HepG2 (cell line): Measurements from ENCODE around the gene CFAP92. TPM values are rescaled to one million over a fixed set of nuclear protein-coding genes. Genes with fewer than 3 reads are reported as not detected.

Source experiments
- ATAC-seq: fragments of 200-7000 bp; cut with Tn5 transposase; 3 replicates; pipeline ENCODE4 v1.9.1; 2020; ENCODE audit warnings: mild to moderate bottlenecking, moderate library complexity
- BruUV-seq: library from RNA; stranded (reverse); fragments of 400-500 nt; replicated peaks from 2 replicates; lab custom pipeline; 2021; lab: Mats Ljungman, UMichigan
- CTCF ChIA-PET: fragments of 300-600 bp; formaldehyde crosslinking; extraction: SDS; loops from one replicate; lab custom pipeline; 2021; ENCODE audit warnings: low total read pairs, inconsistent platforms, low intra/inter-chr PET ratio; lab: Yijun Ruan, JAX
- POLR2A ChIA-PET: fragments of 350-600 bp; sonication (Branson Sonifier 250); formaldehyde crosslinking; loops from one replicate; lab custom pipeline; 2020; ENCODE audit warnings: antibody characterized with exemption, inconsistent platforms; lab: Yijun Ruan, JAX
- DNase-seq: peaks from one replicate; pipeline ENCODE4 v3.0.0-alpha.2; 2015; ENCODE audit warnings: low spot score
- FAIRE-seq: peaks from 3 replicates; lab custom pipeline; 2011; peaks lifted over from hg19 to GRCh38; lab: Jason Lieb, UNC
- H2AFZ ChIP-seq: one replicate; pipeline ENCODE4 v1.6.1; 2011; ENCODE audit warnings: low read length, inconsistent platforms
- H3K27ac ChIP-seq: fragments of 300-600 bp; 3 replicates; pipeline ENCODE4 v1.8.0; 2011; ENCODE audit warnings: mixed run types, mild to moderate bottlenecking, mixed read lengths, low read length, inconsistent platforms; ENCODE audit not compliant: insufficient read depth; ENCODE audit errors: extremely low read length
- H3K27me3 ChIP-seq, 2 experiments: fragments of 200-600 bp in 1 of 2; 2 replicates in 1 of 2; 3 replicates in 1 of 2; pipeline versions ENCODE4 v1.6.0 to v1.8.0; 2011; ENCODE audit warnings: low read length in 2 of 2, mild to moderate bottlenecking in 2 of 2, moderate library complexity in 2 of 2, inconsistent platforms in 1 of 2; ENCODE audit not compliant: insufficient read depth in 2 of 2, control insufficient read depth in 1 of 2
- H3K36me3 ChIP-seq, 2 experiments: fragments of 200-600 bp in 1 of 2; replicated peaks in 1 of 2; 2 replicates in 1 of 2; 3 replicates in 1 of 2; pipeline versions ENCODE4 v1.5.1 to v1.8.0; 2011; ENCODE audit warnings: low read length in 2 of 2, inconsistent platforms in 1 of 2; ENCODE audit not compliant: insufficient read depth in 2 of 2, control insufficient read depth in 1 of 2
- H3K4me1 ChIP-seq: 2 replicates; pipeline ENCODE4 v1.5.1; 2012; ENCODE audit warnings: low read length, inconsistent platforms; ENCODE audit not compliant: insufficient read depth
- H3K4me2 ChIP-seq: 2 replicates; pipeline ENCODE4 v1.6.0; 2011; ENCODE audit warnings: low read depth, low read length, inconsistent platforms
- H3K4me3 ChIP-seq, 3 experiments: fragments of 200-600 bp in 1 of 3; sonication (generic), shearing (Covaris generic) in 1 of 3; replicated peaks in 1 of 3; 2 replicates each; pipeline ENCODE4 v1.5.1; 2011 to 2016; ENCODE audit warnings: low read length in 3 of 3, inconsistent platforms in 2 of 3, low read depth in 2 of 3, mild to moderate bottlenecking in 2 of 3, control low read depth in 1 of 3, mixed read lengths in 1 of 3; ENCODE audit not compliant: insufficient read depth in 1 of 3
- H3K79me2 ChIP-seq: one replicate; pipeline ENCODE4 v1.6.1; 2011; ENCODE audit warnings: low read length, inconsistent platforms; ENCODE audit not compliant: insufficient read depth
- H3K9ac ChIP-seq: 2 replicates; pipeline ENCODE4 v1.6.0; 2011; ENCODE audit warnings: mild to moderate bottlenecking, low read depth, low read length, inconsistent platforms; ENCODE audit not compliant: insufficient read depth
- H3K9me3 ChIP-seq: 2 replicates; pipeline ENCODE4 v1.5.1; 2012; ENCODE audit warnings: mild to moderate bottlenecking, low read length
- H4K20me1 ChIP-seq: 2 replicates; pipeline ENCODE4 v1.6.0; 2011; ENCODE audit warnings: inconsistent platforms, mild to moderate bottlenecking, low read length, moderate library complexity; ENCODE audit not compliant: insufficient read depth
- BCLAF1 ChIP-seq: fragments of 450-650 bp; IDR thresholded peaks from 2 replicates; pipeline ENCODE4 v1.6.1; 2017; ENCODE audit warnings: mild to moderate bottlenecking
- CAMTA2 ChIP-seq: sonication (generic); formaldehyde crosslinking; IDR thresholded peaks from 2 replicates; pipeline ENCODE4 v1.4.0; 2020; ENCODE audit warnings: mild to moderate bottlenecking, missing genetic modification reagents, borderline replicate concordance
- ETV5 ChIP-seq: IDR thresholded peaks from 2 replicates; pipeline ENCODE4 v1.6.1; 2018; ENCODE audit warnings: missing biosample characterization, missing genetic modification reagents, inconsistent platforms, borderline replicate concordance
- ETV6 ChIP-seq: sonication (generic); formaldehyde crosslinking; conservative IDR thresholded peaks from 2 replicates; pipeline ENCODE4 v1.4.0; 2020; ENCODE audit warnings: missing genetic modification reagents
- GMEB1 ChIP-seq: sonication (generic); formaldehyde crosslinking; IDR thresholded peaks from 2 replicates; pipeline ENCODE4 v1.5.1; 2020; ENCODE audit warnings: missing genetic modification reagents, mild to moderate bottlenecking, borderline replicate concordance
- JUNB ChIP-seq: sonication (generic); formaldehyde crosslinking; IDR thresholded peaks from 2 replicates; pipeline ENCODE4 v1.8.0; 2022; ENCODE audit warnings: missing genetic modification reagents, mild to moderate bottlenecking, borderline replicate concordance
- KDM1A ChIP-seq: IDR thresholded peaks from 2 replicates; pipeline ENCODE4 v1.6.1; 2016; ENCODE audit warnings: missing compliant biosample characterization
- SIX4 ChIP-seq: sonication (generic); formaldehyde crosslinking; IDR thresholded peaks from 2 replicates; pipeline ENCODE4 v1.4.0; 2020; ENCODE audit warnings: missing genetic modification reagents
- SRSF1 ChIP-seq: fragments of 200-400 bp; formaldehyde crosslinking; optimal IDR thresholded peaks from 2 replicates; pipeline ENCODE3; 2017; ENCODE audit warnings: mild to moderate bottlenecking, low read depth, low read length, moderate library complexity
- YY1 ChIP-seq: IDR thresholded peaks from 2 replicates; pipeline ENCODE4 v1.6.1; 2011; ENCODE audit warnings: low read length, low read depth, moderate library complexity, mild to moderate bottlenecking; ENCODE audit not compliant: insufficient read depth, insufficient replicate concordance
- ZBTB2 ChIP-seq: sonication (generic); formaldehyde crosslinking; IDR thresholded peaks from 2 replicates; pipeline ENCODE4 v1.8.0; 2022; ENCODE audit warnings: low read depth, missing genetic modification reagents
- ZNF331 ChIP-seq: sonication (generic); formaldehyde crosslinking; IDR thresholded peaks from 2 replicates; pipeline ENCODE4 v1.4.0; 2020; ENCODE audit warnings: missing genetic modification reagents
- ZNF616 ChIP-seq: sonication (generic); formaldehyde crosslinking; IDR thresholded peaks from 2 replicates; pipeline ENCODE4 v1.5.0; 2020; ENCODE audit warnings: low read depth, mild to moderate bottlenecking, missing genetic modification reagents
- ZNF619 ChIP-seq: sonication (generic); formaldehyde crosslinking; IDR thresholded peaks from 2 replicates; pipeline ENCODE4 v1.4.0; 2020; ENCODE audit warnings: mild to moderate bottlenecking, missing genetic modification reagents
- WGBS: methylation state at CpG from one replicate; pipeline ENCODE4 v1.1.6; 2017; ENCODE audit warnings: low lambda C conversion rate; 5-methylcytosine and 5-hydroxymethylcytosine counted together
- in situ Hi-C: cut with HindIII; loops from 2 replicates; pipeline ENCODE4 v1.10.0; 2017; ENCODE audit warnings: low pct_unique_long_range_greater_than_20kb; ENCODE audit not compliant: extremely low pct_ligation_motif_present
- intact Hi-C: fragments of 100-400 bp; cut with micrococcal nuclease; formaldehyde crosslinking; loops from one replicate; pipeline ENCODE4 v1.10.0; 2022; ENCODE audit not compliant: unreplicated experiment
- polyA plus RNA-seq, 8 experiments: library from polyadenylated mRNA; depleted of rRNA in 3 of 8; stranded (reverse) in 7 of 8; unstranded in 1 of 8; fragments of >200 nt; fragmentation: Illumina TruSeq in 4 of 8; extraction: Trizol in 4 of 8; gene quantifications; 2 replicates each; pipeline versions ENCODE4 v1.2.1 to v1.2.3, GENCODE V29; 2011 to 2016; ENCODE audit warnings: low read depth in 4 of 8, missing spikeins in 1 of 8, mixed read lengths in 1 of 8; ENCODE audit not compliant: insufficient read depth in 1 of 8
- total RNA-seq, 5 experiments: library from RNA; depleted of rRNA; stranded (reverse); fragments of >200 nt; fragmentation: Illumina TruSeq; extraction: Trizol; gene quantifications; 2 replicates each; pipeline ENCODE4 v1.2.3, GENCODE V29; 2016; ENCODE audit warnings: low read depth in 1 of 5

The CFAP92 gene
- total and polyA plus RNA-seq, 2 of the 13 experiments (the other 11 are each of a cell fraction or from before 2014, with no cell fraction given), result 0.18 to 0.46 TPM

GRCh38 chr3:128879125-128879969, 114.5 kb downstream of the CFAP92 start, which contains the start of gene ACAD9 (continued):
- no peak; the same call in 1 of the 2 replicates for TF ChIP-seq KDM1A (CRISPR knock-in tag)
- TF ChIP-seq ZNF331 (CRISPR knock-in tag), result peak; percentile 92
- TF ChIP-seq ZNF616 (CRISPR knock-in tag), result peak; percentile 97; the same call in 1 of the 2 replicates
- TF ChIP-seq ETV6 (CRISPR knock-in tag), result peak; percentile 70; the same call in 1 of the 2 replicates
- peak; percentile 52; the same call in 1 of the 2 replicates for TF ChIP-seq ETV5 (CRISPR knock-in tag)

GRCh38 chr3:128878556-128879124, 115.2 kb downstream of the CFAP92 start:
- H3K27ac ChIP-seq, result peak overlapping the region; percentile 79
- FAIRE-seq, result peak; percentile 32
- no peaks in the 10 kb centered on the region for H3K9me3 ChIP-seq
- WGBS, result 0% methylated on average over 14 of the region's 14 CpGs
- DNase-seq, result peak; percentile 15
- CTCF ChIA-PET, result no interaction called here
- intact Hi-C loops, result loop anchor here (5.0 kb wide), 1 partner anchor 74 kb away; no protein-coding TSS in a partner anchor
- H3K36me3 ChIP-seq, result peaks cover 0 to 12% of the 10 kb centered on the region in 2 experiments; a peak in 2 of 5 replicates
- peak overlapping the region; percentile 79 for H2AFZ ChIP-seq
- H3K27me3 ChIP-seq, result peaks cover 0 to 6% of the 10 kb centered on the region in 2 experiments; a peak in 1 of 5 replicates
- peaks cover 40% of the 10 kb centered on the region for H3K4me1 ChIP-seq
- H4K20me1 ChIP-seq, result no peaks in the 10 kb centered on the region
- peak overlapping the region; percentile 95 for H3K9ac ChIP-seq
- H3K4me3 ChIP-seq, result peak overlapping the region; percentile 66 to 94 (median 72)
- TSS peak; percentile 94 for BruUV-seq
- peak overlapping the region; percentile 93 for H3K4me2 ChIP-seq
- POLR2A ChIA-PET, result interaction anchor here (0.6 to 1.6 kb wide), 15 partner anchors 8 to 346 kb away, joined by 3 to 6 read pairs (median 3); partner anchors contain the start of genes CNBP and RAB43
- peaks cover 46% of the 10 kb centered on the region for H3K79me2 ChIP-seq
- in situ Hi-C loops, result no loop called here
- peak; percentile 41 for ATAC-seq
- TF ChIP-seq SIX4 (CRISPR knock-in tag) (no peak), YY1 (no peak), ZBTB2 (no peak), GMEB1 (no peak), JUNB (peak; percentile 24; the same call in 1 of the 2 replicates), ZNF619 (no peak), BCLAF1 (no peak), SRSF1 (no peak), CAMTA2 (CRISPR knock-in tag) (0 out of 2 replicates have a peak, but pooled peaks have one; percentile 12)
